IMR-90 (cell line): ENCODE results near the gene MUC5AC. TPM values are rescaled to one million over a fixed set of nuclear protein-coding genes. Genes with fewer than 3 reads are reported as not detected.

Experiments used
- ATAC-seq: fragments of 200-7000 bp; cut with Tn5 transposase; 2 replicates; pipeline ENCODE4 v1.9.1; 2020; ENCODE audit warnings: low read depth, mild to moderate bottlenecking, moderate library complexity
- BruUV-seq: library from RNA; stranded (reverse); fragments of 400-500 nt; replicated peaks from 2 replicates; lab custom pipeline; 2021; lab: Mats Ljungman, UMichigan
- CTCF ChIA-PET: fragments of 300-600 bp; formaldehyde crosslinking; extraction: SDS; loops from one replicate; lab custom pipeline; 2021; ENCODE audit warnings: antibody characterized with exemption; lab: Yijun Ruan, JAX
- POLR2A ChIA-PET: fragments of 300-600 bp; sonication (Branson Sonifier 250); formaldehyde crosslinking; loops from one replicate; lab custom pipeline; 2022; ENCODE audit warnings: antibody characterized with exemption; ENCODE audit not compliant: unreplicated experiment; lab: Charles Lee
- DNase-seq: peaks from one replicate; pipeline ENCODE4 v3.0.0; 2013
- H2AFZ ChIP-seq: replicated peaks from 2 replicates; pipeline ENCODE3; 2013; ENCODE audit warnings: low read length, mild to moderate bottlenecking; ENCODE audit not compliant: poor library complexity
- H2AK5ac ChIP-seq: 2 replicates; pipeline ENCODE4 v1.6.1; 2013; ENCODE audit warnings: low read depth, low read length, inconsistent platforms
- H2AK9ac ChIP-seq: replicated peaks from 2 replicates; pipeline ENCODE3; 2013; ENCODE audit warnings: mild to moderate bottlenecking, low read depth, low read length, moderate library complexity; ENCODE audit not compliant: poor library complexity
- H2BK120ac ChIP-seq: 2 replicates; pipeline ENCODE4 v1.6.1; 2013; ENCODE audit warnings: low read depth, low read length, inconsistent platforms
- H2BK15ac ChIP-seq: 3 replicates; pipeline ENCODE4 v1.6.1; 2013; ENCODE audit warnings: low read depth, low read length, inconsistent platforms
- H2BK20ac ChIP-seq: 2 replicates; pipeline ENCODE4 v1.6.1; 2013; ENCODE audit warnings: low read depth, mild to moderate bottlenecking, inconsistent platforms, low read length, moderate library complexity
- H2BK5ac ChIP-seq: 2 replicates; pipeline ENCODE4 v1.6.1; 2013; ENCODE audit warnings: mild to moderate bottlenecking, low read depth, low read length, inconsistent platforms; ENCODE audit not compliant: poor library complexity, severe bottlenecking
- H3K14ac ChIP-seq: replicated peaks from 2 replicates; pipeline ENCODE4 v1.6.1; 2013; ENCODE audit warnings: low read depth, low read length, inconsistent platforms
- H3K18ac ChIP-seq: 2 replicates; pipeline ENCODE4 v1.6.1; 2013; ENCODE audit warnings: low read depth, low read length, control low read depth
- H3K23ac ChIP-seq: 2 replicates; pipeline ENCODE4 v1.6.1; 2013; ENCODE audit warnings: low read depth, low read length, inconsistent platforms
- H3K27ac ChIP-seq: 2 replicates; pipeline ENCODE4 v1.5.1; 2013; ENCODE audit warnings: mild to moderate bottlenecking, control low read depth, low read length; ENCODE audit not compliant: insufficient read depth
- H3K27me3 ChIP-seq: 2 replicates; pipeline ENCODE4 v1.6.1; 2013; ENCODE audit warnings: low read length; ENCODE audit not compliant: control insufficient read depth, insufficient read depth
- H3K36me3 ChIP-seq: 2 replicates; pipeline ENCODE4 v1.6.1; 2013; ENCODE audit warnings: low read length, mixed read lengths; ENCODE audit not compliant: control insufficient read depth, insufficient read depth
- H3K4ac ChIP-seq: 2 replicates; pipeline ENCODE4 v1.6.1; 2013; ENCODE audit warnings: low read depth, low read length, inconsistent platforms
- H3K4me1 ChIP-seq: 2 replicates; pipeline ENCODE4 v1.6.1; 2013; ENCODE audit warnings: low read length, mixed read lengths; ENCODE audit not compliant: control insufficient read depth, insufficient read depth
- H3K4me2 ChIP-seq: 2 replicates; pipeline ENCODE4 v1.6.1; 2013; ENCODE audit warnings: low read depth, mild to moderate bottlenecking, control low read depth, low read length, moderate library complexity
- H3K4me3 ChIP-seq: 2 replicates; pipeline ENCODE4 v1.5.1; 2013; ENCODE audit warnings: low read depth, mild to moderate bottlenecking, control low read depth, low read length, moderate library complexity; ENCODE audit not compliant: insufficient read depth
- H3K56ac ChIP-seq: 2 replicates; pipeline ENCODE4 v1.6.1; 2013; ENCODE audit warnings: low read length, inconsistent platforms; ENCODE audit not compliant: insufficient read depth; ENCODE audit errors: extremely low read depth
- H3K79me1 ChIP-seq, 2 experiments: 2 replicates each; pipeline ENCODE4 v1.6.1; 2013; ENCODE audit warnings: low read length in 2 of 2, inconsistent platforms in 1 of 2, low read depth in 1 of 2
- H3K9ac ChIP-seq: 2 replicates; pipeline ENCODE4 v1.6.1; 2013; ENCODE audit warnings: low read depth, low read length, control low read depth
- H3K9me1 ChIP-seq: 2 replicates; pipeline ENCODE4 v1.6.1; 2013; ENCODE audit warnings: low read length, inconsistent platforms; ENCODE audit not compliant: insufficient read depth
- H3K9me3 ChIP-seq: 2 replicates; pipeline ENCODE4 v1.6.1; 2013; ENCODE audit warnings: low read length; ENCODE audit not compliant: control insufficient read depth, insufficient read depth
- H4K20me1 ChIP-seq: 2 replicates; pipeline ENCODE4 v1.6.1; 2013; ENCODE audit warnings: low read length, inconsistent platforms; ENCODE audit not compliant: insufficient read depth
- H4K5ac ChIP-seq: 2 replicates; pipeline ENCODE4 v1.6.1; 2013; ENCODE audit warnings: mild to moderate bottlenecking, low read depth, low read length, control low read depth
- H4K8ac ChIP-seq, 2 experiments: 2 replicates each; pipeline ENCODE4 v1.6.1; 2013; ENCODE audit warnings: low read depth in 2 of 2, low read length in 2 of 2, control low read depth in 1 of 2, inconsistent platforms in 1 of 2
- H4K91ac ChIP-seq: 2 replicates; pipeline ENCODE4 v1.6.1; 2013; ENCODE audit warnings: low read depth, low read length, inconsistent platforms; ENCODE audit not compliant: insufficient read depth
- BHLHE40 ChIP-seq: fragments of 150-350 bp; IDR thresholded peaks from 2 replicates; pipeline ENCODE4 v1.6.1; 2016; ENCODE audit warnings: mild to moderate bottlenecking, low read depth, low read length
- CEBPB ChIP-seq: IDR thresholded peaks from 2 replicates; pipeline ENCODE4 v1.6.1; 2012; ENCODE audit warnings: low read depth, low read length, improper control_type of control experiment
- CHD1 ChIP-seq: IDR thresholded peaks from 2 replicates; pipeline ENCODE4 v1.6.1; 2012; ENCODE audit warnings: low read depth, low read length, improper control_type of control experiment
- CTCF ChIP-seq: conservative IDR thresholded peaks from 2 replicates; pipeline ENCODE4 v1.5.1; 2012; ENCODE audit warnings: mild to moderate bottlenecking, low read depth, low read length, improper control_type of control experiment
- ELK1 ChIP-seq: fragments of 150-350 bp; IDR thresholded peaks from 2 replicates; pipeline ENCODE4 v1.6.1; 2016; ENCODE audit warnings: low read depth, mild to moderate bottlenecking, low read length, moderate library complexity, borderline replicate concordance
- MXI1 ChIP-seq: IDR thresholded peaks from 2 replicates; pipeline ENCODE4 v1.6.1; 2012; ENCODE audit warnings: low read depth, mild to moderate bottlenecking, low read length, moderate library complexity, borderline replicate concordance
- NFE2L2 ChIP-seq: fragments of 150-350 bp; IDR thresholded peaks from 2 replicates; pipeline ENCODE4 v1.6.1; 2016; ENCODE audit warnings: low read depth, mild to moderate bottlenecking, low read length
- RCOR1 ChIP-seq: IDR thresholded peaks from 2 replicates; pipeline ENCODE4 v1.6.1; 2012; ENCODE audit warnings: mild to moderate bottlenecking, low read length, improper control_type of control experiment; ENCODE audit not compliant: insufficient replicate concordance
- RFX5 ChIP-seq: IDR thresholded peaks from 2 replicates; pipeline ENCODE4 v1.8.0; 2012; ENCODE audit warnings: low read depth, mild to moderate bottlenecking, low read length, moderate library complexity
- SMC3 ChIP-seq: fragments of 150-350 bp; IDR thresholded peaks from 2 replicates; pipeline ENCODE4 v1.6.1; 2016; ENCODE audit warnings: low read depth, mild to moderate bottlenecking, antibody characterized with exemption, low read length, moderate library complexity
- WGBS, 2 experiments: methylation state at CpG; one replicate each; pipeline versions ENCODE4 v1.1.5 to v1.1.7; 2013; ENCODE audit warnings: missing lambda C conversion rate in 2 of 2; ENCODE audit not compliant: insufficient read length in 1 of 2; ENCODE audit errors: extremely low coverage in 2 of 2; 5-methylcytosine and 5-hydroxymethylcytosine counted together
- dilution Hi-C: fragments of 300-500 bp; cut with HindIII; formaldehyde crosslinking; loops from one replicate; pipeline ENCODE4 v1.14.3; 2018; ENCODE audit warnings: low sequenced_read_pairs; ENCODE audit not compliant: unreplicated experiment
- in situ Hi-C: fragments of 300-500 bp; cut with MboI; formaldehyde crosslinking; loops from 3 replicates; pipeline ENCODE4 v1.14.3; 2019; ENCODE audit warnings: low sequenced_read_pairs, inconsistent platforms, mixed read lengths
- intact Hi-C: fragments of 100-400 bp; cut with micrococcal nuclease; formaldehyde crosslinking; loops from 2 replicates; pipeline ENCODE4 v1.10.0; 2022
- polyA plus RNA-seq, 3 experiments: library from polyadenylated mRNA; depleted of rRNA; stranded (reverse); fragments of >200 nt; gene quantifications; 2 replicates each; pipeline ENCODE4 v1.2.3, GENCODE V29; 2012; ENCODE audit warnings: low replicate concordance in 1 of 3
- total RNA-seq: library from RNA; depleted of rRNA; stranded (reverse); fragments of >200 nt; gene quantifications from 2 replicates; pipeline ENCODE4 v1.2.3, GENCODE V29; 2012

MUC5AC gene
- total and polyA plus RNA-seq, 2 of the 4 experiments (the other 2 are of a cell fraction), result 0.02 TPM; not detected in 1

GRCh38 chr11:1128311-1129142, 29.2 kb upstream of the MUC5AC start:
- no peak overlapping the region for H3K27ac ChIP-seq
- DNase-seq (no peak), ATAC-seq (no peak)
- H2BK15ac ChIP-seq, result no peak overlapping the region
- H3K9me3 ChIP-seq, result peaks cover 5% of the 10 kb centered on the region
- H3K18ac ChIP-seq, result no peak overlapping the region
- no peak for TF ChIP-seq CHD1
- no peak for TF ChIP-seq BHLHE40
- no peak for TF ChIP-seq MXI1
- no peak for TF ChIP-seq CEBPB
- TF ChIP-seq NFE2L2, result no peak
- TF ChIP-seq RCOR1, result no peak
- no peak for TF ChIP-seq ELK1
- TF ChIP-seq SMC3, result no peak
- no peak for TF ChIP-seq RFX5
- no peak for TF ChIP-seq CTCF
- H2BK120ac ChIP-seq, result no peak overlapping the region
- no peak overlapping the region for H3K4me2 ChIP-seq
- POLR2A ChIA-PET, result no interaction called here
- H3K23ac ChIP-seq, result no peak overlapping the region
- no peak overlapping the region for H4K91ac ChIP-seq
- dilution Hi-C loops (no loop called here), in situ Hi-C loops (no loop called here), intact Hi-C loops (no loop called here)
- no peaks in the 10 kb centered on the region for H3K9me1 ChIP-seq
- H2BK20ac ChIP-seq, result no peak overlapping the region
- no peak overlapping the region for H2AK5ac ChIP-seq
- no peak overlapping the region for H3K56ac ChIP-seq
- BruUV-seq, result no TSS peak
- WGBS, 2 experiments, result 47% methylated on average over 3 of the region's 33 CpGs; no CpG with 5 or more reads in 1 of the 2 experiments
- H3K14ac ChIP-seq, result no peak overlapping the region
- H3K36me3 ChIP-seq, result no peaks in the 10 kb centered on the region
- H3K79me1 ChIP-seq, result no peaks in the 10 kb centered on the region
- no peak overlapping the region for H4K8ac ChIP-seq
- no peak overlapping the region for H4K5ac ChIP-seq
- no peaks in the 10 kb centered on the region for H3K4me1 ChIP-seq
- H2AK9ac ChIP-seq, result no peak overlapping the region
- peak overlapping the region; percentile 51 for H2AFZ ChIP-seq
- no peak overlapping the region for H3K9ac ChIP-seq
- no peak overlapping the region for H3K4ac ChIP-seq
- no peak overlapping the region for H3K4me3 ChIP-seq
- CTCF ChIA-PET, result no interaction called here
- H4K20me1 ChIP-seq, result no peaks in the 10 kb centered on the region
- H3K27me3 ChIP-seq, result peaks cover 10% of the 10 kb centered on the region
- no peak overlapping the region for H2BK5ac ChIP-seq
